BE2C (cell line): ENCODE results near the gene MYO1E.

Experiments
- DNase-seq: peaks from one replicate; pipeline ENCODE4 v3.0.0-alpha.2; 2020
- H3K27me3 ChIP-seq: fragments of 250-450 bp; sonication (Bioruptor Pico); 2 replicates; pipeline ENCODE4 v1.5.1; 2020; ENCODE audit warnings: mild to moderate bottlenecking
- H3K36me3 ChIP-seq: fragments of 250-450 bp; sonication (Bioruptor Pico); 2 replicates; pipeline ENCODE4 v1.5.1; 2020; ENCODE audit warnings: mild to moderate bottlenecking
- H3K4me1 ChIP-seq: fragments of 250-450 bp; sonication (Bioruptor Pico); 2 replicates; pipeline ENCODE4 v1.5.1; 2020
- H3K4me3 ChIP-seq: 2 replicates; pipeline ENCODE4 v1.5.1; 2011; ENCODE audit warnings: low read depth, low read length
- H3K9me3 ChIP-seq: fragments of 250-450 bp; sonication (Bioruptor Pico); 2 replicates; pipeline ENCODE4 v1.5.1; 2020
- TF ChIP-seq, protein P1 (sequence below): IDR thresholded peaks from 2 replicates; pipeline ENCODE4 v1.5.1; 2012; ENCODE audit warnings: mild to moderate bottlenecking, low read depth, low read length

Gene MYO1E

DNA sequence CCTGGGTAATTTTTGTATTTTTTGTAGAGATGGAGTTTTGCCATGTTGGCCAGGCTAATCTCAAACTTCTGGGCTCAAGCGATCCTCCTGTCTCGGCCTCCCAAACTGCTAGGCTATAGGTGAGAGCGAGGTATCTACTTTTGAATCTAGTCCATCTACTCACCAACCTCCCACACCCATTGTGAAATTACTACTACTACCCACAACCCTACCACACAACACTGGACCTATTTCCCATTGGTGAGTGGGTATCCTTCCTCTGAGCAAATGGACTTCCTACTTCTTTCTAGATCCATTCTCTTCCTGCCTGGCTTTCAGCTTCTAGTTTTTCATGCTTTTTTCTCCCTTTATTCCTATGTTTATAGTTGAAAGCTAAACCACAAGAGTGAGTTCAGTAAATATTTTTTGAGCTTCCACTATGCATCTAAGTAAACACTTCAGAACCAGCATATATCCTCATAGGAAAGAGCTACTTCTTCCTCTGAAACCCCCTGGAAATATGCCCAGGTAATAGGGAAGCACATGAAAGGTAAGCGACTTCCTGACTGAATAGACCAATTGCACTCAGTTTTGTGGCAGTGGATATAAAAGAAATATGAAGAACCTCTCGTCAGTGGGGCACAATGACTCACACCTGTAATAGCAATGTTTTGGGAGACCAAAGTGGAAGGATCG, 39.1 kb downstream of the MYO1E start:
- Histone ChIP-seq H3K36me3 (no peaks in the 10 kb centered on the region), H3K9me3 (no peaks in the 10 kb centered on the region), H3K4me1 (no peaks in the 10 kb centered on the region), H3K4me3 (no peak overlapping the region), H3K27me3 (peaks cover 20% of the 10 kb centered on the region)
- TF ChIP-seq, protein P1, sequence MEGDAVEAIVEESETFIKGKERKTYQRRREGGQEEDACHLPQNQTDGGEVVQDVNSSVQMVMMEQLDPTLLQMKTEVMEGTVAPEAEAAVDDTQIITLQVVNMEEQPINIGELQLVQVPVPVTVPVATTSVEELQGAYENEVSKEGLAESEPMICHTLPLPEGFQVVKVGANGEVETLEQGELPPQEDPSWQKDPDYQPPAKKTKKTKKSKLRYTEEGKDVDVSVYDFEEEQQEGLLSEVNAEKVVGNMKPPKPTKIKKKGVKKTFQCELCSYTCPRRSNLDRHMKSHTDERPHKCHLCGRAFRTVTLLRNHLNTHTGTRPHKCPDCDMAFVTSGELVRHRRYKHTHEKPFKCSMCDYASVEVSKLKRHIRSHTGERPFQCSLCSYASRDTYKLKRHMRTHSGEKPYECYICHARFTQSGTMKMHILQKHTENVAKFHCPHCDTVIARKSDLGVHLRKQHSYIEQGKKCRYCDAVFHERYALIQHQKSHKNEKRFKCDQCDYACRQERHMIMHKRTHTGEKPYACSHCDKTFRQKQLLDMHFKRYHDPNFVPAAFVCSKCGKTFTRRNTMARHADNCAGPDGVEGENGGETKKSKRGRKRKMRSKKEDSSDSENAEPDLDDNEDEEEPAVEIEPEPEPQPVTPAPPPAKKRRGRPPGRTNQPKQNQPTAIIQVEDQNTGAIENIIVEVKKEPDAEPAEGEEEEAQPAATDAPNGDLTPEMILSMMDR = no peak
- no peak for DNase-seq

DNA sequence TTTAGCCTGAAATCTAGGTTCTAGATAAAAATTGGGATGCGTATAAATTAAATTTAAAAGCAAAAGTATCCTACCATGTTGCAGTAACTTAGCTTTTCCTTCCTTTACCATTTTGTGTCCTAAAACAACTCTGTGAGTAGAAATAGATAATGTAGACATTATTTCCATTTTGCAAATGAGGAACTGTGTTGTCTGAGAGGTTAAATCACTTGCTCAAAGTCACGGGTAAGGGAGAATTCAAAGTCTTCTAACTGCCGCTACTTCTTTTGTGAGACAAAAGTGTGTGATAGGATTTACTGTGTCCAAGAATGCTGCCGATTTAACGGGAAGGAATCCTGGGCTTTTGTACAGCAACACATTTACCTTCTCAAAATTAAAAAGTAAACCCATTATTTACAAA, 40.7 kb downstream of the MYO1E start:
- no peaks in the 10 kb centered on the region for H3K9me3 ChIP-seq
- H3K27me3 ChIP-seq = peaks cover 20% of the 10 kb centered on the region
- TF ChIP-seq, protein P1 = no peak
- no peaks in the 10 kb centered on the region for H3K4me1 ChIP-seq
- DNase-seq = no peak
- no peak overlapping the region for H3K4me3 ChIP-seq
- H3K36me3 ChIP-seq = no peaks in the 10 kb centered on the region

DNA sequence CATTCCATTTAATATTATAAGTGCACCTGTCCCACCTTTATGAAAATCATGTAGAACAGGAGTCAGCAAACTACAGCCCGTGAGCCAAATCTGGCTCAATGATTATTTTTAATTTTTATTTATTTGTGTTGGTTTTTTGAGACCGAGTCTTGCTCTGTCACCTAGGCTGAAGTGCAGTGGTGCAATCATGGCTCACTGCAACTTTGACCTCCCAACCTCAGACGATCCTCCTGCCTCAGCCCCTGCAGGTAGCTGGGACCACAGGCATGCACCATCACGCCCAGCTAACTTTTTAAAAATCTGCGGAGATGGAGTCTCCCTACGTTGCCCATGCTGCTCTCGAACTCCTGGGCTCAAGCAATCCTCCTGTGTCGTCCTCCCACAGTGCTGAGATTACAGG, 42.0 kb downstream of the MYO1E start:
- Histone ChIP-seq H3K4me3 (no peak overlapping the region), H3K27me3 (peaks cover 20% of the 10 kb centered on the region), H3K36me3 (no peaks in the 10 kb centered on the region), H3K4me1 (no peaks in the 10 kb centered on the region), H3K9me3 (no peaks in the 10 kb centered on the region)
- no peak for DNase-seq
- TF ChIP-seq, protein P1 = no peak

DNA sequence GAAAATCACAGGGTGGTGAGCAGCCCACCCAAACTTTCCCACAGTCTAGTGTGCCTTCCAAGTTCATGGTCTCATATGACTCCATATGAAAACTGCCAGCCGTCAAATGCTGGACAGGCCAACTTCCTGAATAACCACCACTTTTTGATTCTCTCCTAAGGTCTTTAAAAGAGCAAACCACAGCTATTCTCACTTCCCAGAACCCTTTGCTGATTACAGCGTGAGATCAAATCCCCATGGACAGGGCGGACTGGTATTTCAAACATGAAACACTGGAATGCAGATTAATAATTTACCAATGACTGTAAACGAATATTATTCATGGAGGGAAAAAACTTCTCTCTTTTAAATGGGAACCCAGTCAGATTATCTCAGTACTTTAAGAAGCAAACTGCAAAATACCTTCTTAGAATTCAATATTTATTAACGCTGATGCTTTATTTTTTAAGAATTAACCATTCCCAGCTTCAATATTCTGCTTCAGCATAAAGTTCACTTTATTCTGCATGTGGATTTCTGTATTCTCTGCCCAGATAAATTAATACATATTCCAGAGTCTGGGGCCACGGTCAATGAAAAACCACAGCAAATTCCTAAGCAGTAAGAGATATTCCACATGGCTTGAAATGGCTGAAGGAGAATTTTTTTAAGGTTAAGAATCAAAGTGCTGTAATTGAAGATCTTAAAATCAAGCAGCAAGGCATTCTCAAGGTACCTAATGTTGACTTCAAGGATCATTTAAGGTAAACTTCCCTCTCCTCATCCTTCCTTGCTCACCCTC, 42.9 kb downstream of the MYO1E start:
- H3K36me3 ChIP-seq = no peaks in the 10 kb centered on the region
- peaks cover 20% of the 10 kb centered on the region for H3K27me3 ChIP-seq
- TF ChIP-seq, protein P1 = no peak
- no peak for DNase-seq
- H3K4me1 ChIP-seq = no peaks in the 10 kb centered on the region
- no peak overlapping the region for H3K4me3 ChIP-seq
- no peaks in the 10 kb centered on the region for H3K9me3 ChIP-seq

DNA sequence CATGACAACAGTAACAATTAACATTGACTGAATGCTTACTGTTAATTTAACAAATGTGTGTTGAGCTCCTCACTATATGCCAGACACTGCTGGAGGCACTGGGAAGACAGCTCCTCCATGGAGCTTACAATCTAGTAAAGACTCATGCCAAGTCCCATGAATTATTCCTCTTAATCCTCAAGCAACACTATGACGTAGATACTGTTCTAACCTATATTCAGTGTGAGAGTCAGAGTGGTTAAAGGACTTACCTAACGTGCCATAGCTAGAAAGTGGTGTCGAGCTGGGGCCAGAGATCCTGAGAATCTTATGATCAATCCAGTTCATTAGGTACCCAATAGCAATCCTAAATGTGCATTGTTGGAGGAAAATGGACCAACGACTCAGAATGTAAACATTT, 43.6 kb downstream of the MYO1E start:
- no peaks in the 10 kb centered on the region for H3K4me1 ChIP-seq
- H3K27me3 ChIP-seq = peaks cover 24% of the 10 kb centered on the region
- no peaks in the 10 kb centered on the region for H3K36me3 ChIP-seq
- TF ChIP-seq, protein P1 = no peak
- H3K4me3 ChIP-seq = no peak overlapping the region
- H3K9me3 ChIP-seq = no peaks in the 10 kb centered on the region
- DNase-seq = no peak

DNA sequence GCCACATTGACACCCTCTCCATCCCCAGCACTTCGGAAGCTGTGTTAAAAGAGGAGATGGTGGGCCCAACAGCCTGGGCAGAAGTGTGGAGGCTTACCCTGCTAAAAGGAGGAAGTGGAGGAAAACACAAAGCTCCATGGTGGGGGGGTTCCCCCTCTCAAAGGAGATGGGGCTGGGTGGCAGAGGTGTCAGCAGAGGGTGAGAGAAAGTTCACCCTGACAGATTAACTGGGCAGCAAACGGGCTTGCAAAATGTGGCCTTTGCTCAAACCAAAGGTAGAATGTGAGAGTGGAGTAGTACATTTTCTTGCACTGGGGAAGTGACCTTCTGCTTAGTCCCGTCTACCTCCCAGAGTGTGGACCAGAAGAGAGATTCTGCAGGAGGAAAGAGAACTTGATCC, 44.7 kb downstream of the MYO1E start:
- TF ChIP-seq, protein P1 = no peak
- DNase-seq = no peak
- Histone ChIP-seq H3K4me3 (no peak overlapping the region), H3K9me3 (no peaks in the 10 kb centered on the region), H3K27me3 (peaks cover 23% of the 10 kb centered on the region), H3K4me1 (no peaks in the 10 kb centered on the region), H3K36me3 (no peaks in the 10 kb centered on the region)
